Keratinocyte (primary cell): Measurements from ENCODE around the gene TNS2. TPM values are rescaled to one million over a fixed set of nuclear protein-coding genes. Genes with fewer than 3 reads are reported as not detected.

Source experiments
- DNase-seq: peaks from one replicate; pipeline ENCODE4 v3.0.0-alpha.2; 2011; ENCODE audit warnings: low read depth, missing footprints, low spot score
- FAIRE-seq: peaks from 2 replicates; lab custom pipeline; 2011; peaks lifted over from hg19 to GRCh38; lab: Jason Lieb, UNC
- H2AFZ ChIP-seq: 2 replicates; pipeline ENCODE4 v1.6.0; 2012; ENCODE audit warnings: low read length, control low read depth, inconsistent platforms; ENCODE audit not compliant: control insufficient read depth
- H3K27ac ChIP-seq: 2 replicates; pipeline ENCODE4 v1.5.1; 2011; ENCODE audit warnings: low read length; ENCODE audit not compliant: control insufficient read depth, insufficient read depth
- H3K27me3 ChIP-seq: 3 replicates; pipeline ENCODE4 v1.6.0; 2011; ENCODE audit warnings: low read length; ENCODE audit not compliant: control insufficient read depth, insufficient read depth; ENCODE audit errors: extremely low read depth
- H3K36me3 ChIP-seq, 2 experiments: 2 replicates in 1 of 2; 3 replicates in 1 of 2; pipeline ENCODE4 v1.5.1; 2011; ENCODE audit warnings: low read length in 2 of 2, mild to moderate bottlenecking in 1 of 2; ENCODE audit not compliant: control insufficient read depth in 2 of 2, insufficient read depth in 2 of 2; ENCODE audit errors: extremely low read depth in 1 of 2
- H3K4me1 ChIP-seq: 3 replicates; pipeline ENCODE4 v1.5.1; 2011; ENCODE audit warnings: low read length; ENCODE audit not compliant: control insufficient read depth, insufficient read depth; ENCODE audit errors: extremely low read depth
- H3K4me2 ChIP-seq: 3 replicates; pipeline ENCODE4 v1.6.0; 2011; ENCODE audit warnings: low read depth, low read length; ENCODE audit not compliant: control insufficient read depth, insufficient read depth; ENCODE audit errors: extremely low read depth
- H3K4me3 ChIP-seq, 3 experiments: fragments of 200-600 bp in 1 of 3; sonication (generic) in 1 of 3; 2 replicates in 2 of 3; 3 replicates in 1 of 3; pipeline ENCODE4 v1.5.1; 2011 to 2016; ENCODE audit warnings: low read length in 3 of 3, mild to moderate bottlenecking in 3 of 3, control low read depth in 2 of 3, inconsistent platforms in 1 of 3, low read depth in 1 of 3, mixed read lengths in 1 of 3, mixed run types in 1 of 3, moderate library complexity in 1 of 3; ENCODE audit not compliant: control insufficient read depth in 2 of 3, insufficient read depth in 2 of 3; ENCODE audit errors: extremely low read depth in 1 of 3
- H3K79me2 ChIP-seq: 2 replicates; pipeline ENCODE4 v1.6.0; 2012; ENCODE audit warnings: low read length; ENCODE audit not compliant: control insufficient read depth, insufficient read depth
- H3K9ac ChIP-seq: 3 replicates; pipeline ENCODE4 v1.6.0; 2011; ENCODE audit warnings: low read length; ENCODE audit not compliant: control insufficient read depth, insufficient read depth; ENCODE audit errors: extremely low read depth
- H3K9me1 ChIP-seq: 3 replicates; pipeline ENCODE4 v1.6.0; 2011; ENCODE audit warnings: low read length; ENCODE audit not compliant: control insufficient read depth, insufficient read depth; ENCODE audit errors: extremely low read depth
- H3K9me3 ChIP-seq: 2 replicates; pipeline ENCODE4 v1.5.1; 2012; ENCODE audit warnings: low read depth, low read length; ENCODE audit not compliant: control insufficient read depth
- H4K20me1 ChIP-seq: 3 replicates; pipeline ENCODE4 v1.6.0; 2011; ENCODE audit warnings: low read length; ENCODE audit not compliant: control insufficient read depth, insufficient read depth; ENCODE audit errors: extremely low read depth
- CTCF ChIP-seq, 3 experiments: IDR thresholded peaks in 1 of 3; conservative IDR thresholded peaks in 1 of 3; optimal IDR thresholded peaks in 1 of 3; 2 replicates in 2 of 3; 3 replicates in 1 of 3; pipeline versions ENCODE3 to v1.5.1; 2011; ENCODE audit warnings: low read length in 3 of 3, mild to moderate bottlenecking in 3 of 3, moderate library complexity in 2 of 3, control low read depth in 1 of 3, inconsistent platforms in 1 of 3; ENCODE audit not compliant: insufficient read depth in 2 of 3; ENCODE audit errors: extremely low read depth in 1 of 3
- EZH2 ChIP-seq: IDR thresholded peaks from one replicate; pipeline ENCODE4 v1.6.1; 2012; ENCODE audit warnings: inconsistent platforms, mild to moderate bottlenecking, low read length, moderate library complexity
- dilution Hi-C: fragments of 300-500 bp; cut with MboI; formaldehyde crosslinking; loops from one replicate; pipeline ENCODE4 v1.7.0; 2020; ENCODE audit warnings: low sequenced_read_pairs; ENCODE audit not compliant: extremely low pct_ligation_motif_present
- polyA plus RNA-seq, 5 experiments: library from polyadenylated mRNA; depleted of rRNA in 3 of 5; stranded (reverse) in 3 of 5; stranded (forward) in 1 of 5; unstranded in 1 of 5; fragments of >200 nt; gene quantifications; 1 replicate in 1 of 5; 2 replicates in 3 of 5; 3 replicates in 1 of 5; pipeline versions ENCODE4 v1.2.1 to v1.2.3, GENCODE V29; 2011 to 2012; ENCODE audit warnings: missing spikeins in 2 of 5, low read depth in 1 of 5, low replicate concordance in 1 of 5

The TNS2 gene
- polyA plus RNA-seq, 1 donor (not counting 4 experiments of a cell fraction or from before 2014, with no cell fraction given) = 0.80 TPM

DNA sequence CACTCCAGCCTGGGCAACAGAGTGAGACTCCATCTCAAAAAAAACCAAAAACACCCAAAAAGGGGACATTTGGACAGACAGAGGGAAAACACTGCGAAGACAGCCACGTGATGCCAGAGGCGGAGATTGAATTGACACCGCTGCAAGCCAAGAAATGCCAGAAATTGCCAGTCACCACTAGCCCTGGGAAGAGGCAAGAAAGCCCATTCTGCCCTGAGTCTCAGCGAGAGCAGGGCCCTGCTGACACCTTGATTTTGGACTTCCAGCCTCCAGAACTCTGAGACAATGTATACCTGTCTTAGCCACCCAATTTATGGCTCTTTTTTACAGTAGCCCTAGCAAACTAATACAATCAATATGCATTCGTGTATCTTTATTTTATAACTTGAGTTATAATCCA lies 40.2 kb downstream of the TNS2 start:
- Histone ChIP-seq H3K27me3 (no peaks in the 10 kb centered on the region), H3K4me1 (no peaks in the 10 kb centered on the region), H3K79me2 (no peaks in the 10 kb centered on the region), H3K9ac (no peak overlapping the region), H2AFZ (no peak overlapping the region), H3K27ac (no peak overlapping the region), H3K9me3 (no peaks in the 10 kb centered on the region), H3K4me3 (no peak overlapping the region), H3K36me3 (no peaks in the 10 kb centered on the region), H4K20me1 (no peaks in the 10 kb centered on the region), H3K9me1 (no peaks in the 10 kb centered on the region), H3K4me2 (no peak overlapping the region)
- DNase-seq (no peak), FAIRE-seq (no peak)
- TF ChIP-seq CTCF (optimal IDR thresholded peaks at IDR 0.05 in 1 of 3, IDR thresholded peaks at IDR 0.05 in 1 of 3, conservative IDR thresholded peaks at IDR 0.05 in 1 of 3; ENCODE audit: extremely low read depth in 1 of 3, insufficient read depth in 2 of 3, low read length in 3 of 3) = no peak
- TF ChIP-seq EZH2 = no peak
- dilution Hi-C loops = no loop called here

DNA sequence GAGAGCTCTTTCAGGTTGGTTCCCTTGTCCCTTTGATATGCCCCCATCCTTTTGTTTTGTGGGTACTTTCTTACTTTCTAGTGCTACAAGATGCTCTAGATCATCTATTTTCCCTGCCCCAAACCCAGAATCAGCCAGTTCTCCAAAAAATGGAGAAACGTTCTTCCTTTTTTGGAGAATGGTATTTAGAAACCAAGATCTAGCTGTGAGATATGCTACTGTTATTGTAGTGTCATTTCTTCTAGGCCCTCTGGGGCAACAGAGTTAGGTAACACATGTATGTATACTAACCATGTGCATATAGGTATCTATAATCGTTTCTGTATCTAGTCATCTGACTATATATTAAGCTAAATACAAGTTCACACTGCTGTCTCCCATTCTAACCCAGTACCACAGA lies 40.7 kb downstream of the TNS2 start:
- H3K9me1 ChIP-seq = no peaks in the 10 kb centered on the region
- dilution Hi-C loops = no loop called here
- no peak for TF ChIP-seq CTCF (optimal IDR thresholded peaks at IDR 0.05 in 1 of 3, IDR thresholded peaks at IDR 0.05 in 1 of 3, conservative IDR thresholded peaks at IDR 0.05 in 1 of 3; ENCODE audit: extremely low read depth in 1 of 3, insufficient read depth in 2 of 3, low read length in 3 of 3)
- TF ChIP-seq EZH2 = no peak
- no peak overlapping the region for H3K4me2 ChIP-seq
- no peaks in the 10 kb centered on the region for H3K27me3 ChIP-seq
- no peak overlapping the region for H3K9ac ChIP-seq
- no peak overlapping the region for H3K4me3 ChIP-seq
- no peaks in the 10 kb centered on the region for H3K4me1 ChIP-seq
- H3K79me2 ChIP-seq = no peaks in the 10 kb centered on the region
- H2AFZ ChIP-seq = no peak overlapping the region
- no peaks in the 10 kb centered on the region for H4K20me1 ChIP-seq
- no peaks in the 10 kb centered on the region for H3K9me3 ChIP-seq
- no peaks in the 10 kb centered on the region for H3K36me3 ChIP-seq
- DNase-seq (no peak), FAIRE-seq (no peak)
- H3K27ac ChIP-seq = no peak overlapping the region
